GM19324 (cell line): ENCODE data around the gene FIGN.

Source experiments
- ATAC-seq: cut with Tn5 transposase; IDR thresholded peaks from one replicate; pipeline ENCODE4 v1.9.1; 2021; ENCODE audit warnings: mild to moderate bottlenecking, moderate library complexity; ENCODE audit not compliant: unreplicated experiment, low FRiP score

Gene FIGN, protein sequence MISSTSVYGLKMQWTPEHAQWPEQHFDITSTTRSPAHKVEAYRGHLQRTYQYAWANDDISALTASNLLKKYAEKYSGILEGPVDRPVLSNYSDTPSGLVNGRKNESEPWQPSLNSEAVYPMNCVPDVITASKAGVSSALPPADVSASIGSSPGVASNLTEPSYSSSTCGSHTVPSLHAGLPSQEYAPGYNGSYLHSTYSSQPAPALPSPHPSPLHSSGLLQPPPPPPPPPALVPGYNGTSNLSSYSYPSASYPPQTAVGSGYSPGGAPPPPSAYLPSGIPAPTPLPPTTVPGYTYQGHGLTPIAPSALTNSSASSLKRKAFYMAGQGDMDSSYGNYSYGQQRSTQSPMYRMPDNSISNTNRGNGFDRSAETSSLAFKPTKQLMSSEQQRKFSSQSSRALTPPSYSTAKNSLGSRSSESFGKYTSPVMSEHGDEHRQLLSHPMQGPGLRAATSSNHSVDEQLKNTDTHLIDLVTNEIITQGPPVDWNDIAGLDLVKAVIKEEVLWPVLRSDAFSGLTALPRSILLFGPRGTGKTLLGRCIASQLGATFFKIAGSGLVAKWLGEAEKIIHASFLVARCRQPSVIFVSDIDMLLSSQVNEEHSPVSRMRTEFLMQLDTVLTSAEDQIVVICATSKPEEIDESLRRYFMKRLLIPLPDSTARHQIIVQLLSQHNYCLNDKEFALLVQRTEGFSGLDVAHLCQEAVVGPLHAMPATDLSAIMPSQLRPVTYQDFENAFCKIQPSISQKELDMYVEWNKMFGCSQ

DNA sequence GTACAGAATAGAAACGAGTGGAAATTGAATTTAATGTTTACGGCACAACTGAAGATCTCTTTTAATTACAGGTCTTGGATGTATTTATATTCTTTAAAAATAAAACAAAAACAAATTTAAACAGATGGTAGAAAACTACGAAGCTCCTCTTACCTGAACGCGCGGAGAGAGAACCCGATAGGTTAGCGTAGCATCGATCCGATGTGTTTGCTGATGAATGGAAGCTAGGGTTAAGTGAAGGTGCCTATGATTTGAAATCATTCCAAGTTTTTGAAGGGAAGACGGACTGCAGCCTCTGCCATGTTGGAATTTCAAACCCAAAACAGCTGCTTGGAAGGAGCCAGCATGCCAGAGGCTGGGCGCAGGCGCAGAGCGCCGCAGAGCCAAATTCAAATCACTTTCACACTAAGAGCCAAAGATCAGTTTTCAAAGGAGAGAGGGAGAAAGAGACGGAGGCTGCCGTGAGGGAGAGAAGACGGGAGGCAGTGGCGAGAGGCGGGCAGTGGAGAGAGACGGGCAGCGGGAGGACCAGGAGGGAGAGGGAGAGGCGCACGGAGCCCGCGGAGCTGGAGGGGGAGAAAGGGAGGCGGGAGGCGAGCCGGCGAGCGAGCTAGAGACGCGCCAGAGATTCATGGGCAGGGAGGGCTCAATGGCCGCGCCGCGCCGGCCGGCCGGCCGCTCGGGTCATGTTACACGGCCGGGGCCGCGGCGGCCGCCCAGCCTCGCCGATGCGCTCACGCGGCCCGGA, at the start of gene FIGN:
FIGN (minus strand) TSS at position 324 of the 748 bp plus-strand sequence. CDS start 1,081 bp downstream, outside the sequence.
- ATAC-seq: no peak

DNA sequence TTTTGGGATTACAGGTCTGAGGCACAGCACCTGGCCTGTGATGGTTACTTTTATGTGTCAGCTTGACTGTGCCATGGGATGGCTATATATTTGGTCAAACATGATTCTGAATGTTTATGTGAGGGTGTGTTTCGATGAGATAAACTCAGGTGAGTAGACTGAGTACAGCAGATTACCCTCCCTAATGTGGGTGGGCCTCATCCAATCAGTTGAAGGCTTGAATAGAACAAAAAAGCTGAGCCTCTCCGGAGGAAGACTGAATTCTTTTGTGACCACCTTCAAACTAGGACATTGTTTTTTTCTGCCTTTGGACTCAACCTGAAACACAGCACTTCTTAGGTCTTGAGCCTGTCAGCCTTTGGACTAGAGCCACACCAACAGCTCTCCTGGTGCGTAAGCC, 49.4 kb upstream of the FIGN start:
- ATAC-seq: no peak

DNA sequence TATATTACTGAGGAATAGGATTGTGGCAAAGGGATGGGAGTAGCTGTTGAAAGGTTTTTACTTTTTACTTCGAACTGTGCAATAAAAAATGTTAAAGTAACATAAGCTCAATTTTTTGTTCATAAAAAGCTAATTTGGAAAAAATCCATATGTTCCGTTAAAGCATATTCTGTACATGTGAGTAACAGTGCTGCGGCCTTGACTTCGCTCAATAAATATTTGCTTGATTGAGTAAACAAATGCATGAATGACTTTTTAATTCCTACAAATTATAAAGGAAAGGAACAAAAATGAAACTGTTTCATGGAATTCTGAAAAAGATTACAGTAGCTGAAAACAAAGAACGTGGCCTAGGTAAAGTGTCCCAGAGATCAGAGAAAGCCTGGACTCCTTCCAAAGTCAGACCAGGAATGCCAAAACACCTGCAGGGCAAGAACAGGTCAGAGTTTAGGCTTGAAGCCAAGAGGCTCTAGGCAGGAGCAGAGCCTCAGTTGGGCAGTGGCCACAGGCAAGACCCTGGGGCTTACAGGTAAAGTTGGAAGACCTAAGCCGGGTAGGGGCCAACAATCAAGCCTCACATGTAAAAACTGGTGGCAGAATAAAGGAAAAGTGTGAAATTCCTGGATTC, 44.3 kb upstream of the FIGN start:
- no peak for ATAC-seq

DNA sequence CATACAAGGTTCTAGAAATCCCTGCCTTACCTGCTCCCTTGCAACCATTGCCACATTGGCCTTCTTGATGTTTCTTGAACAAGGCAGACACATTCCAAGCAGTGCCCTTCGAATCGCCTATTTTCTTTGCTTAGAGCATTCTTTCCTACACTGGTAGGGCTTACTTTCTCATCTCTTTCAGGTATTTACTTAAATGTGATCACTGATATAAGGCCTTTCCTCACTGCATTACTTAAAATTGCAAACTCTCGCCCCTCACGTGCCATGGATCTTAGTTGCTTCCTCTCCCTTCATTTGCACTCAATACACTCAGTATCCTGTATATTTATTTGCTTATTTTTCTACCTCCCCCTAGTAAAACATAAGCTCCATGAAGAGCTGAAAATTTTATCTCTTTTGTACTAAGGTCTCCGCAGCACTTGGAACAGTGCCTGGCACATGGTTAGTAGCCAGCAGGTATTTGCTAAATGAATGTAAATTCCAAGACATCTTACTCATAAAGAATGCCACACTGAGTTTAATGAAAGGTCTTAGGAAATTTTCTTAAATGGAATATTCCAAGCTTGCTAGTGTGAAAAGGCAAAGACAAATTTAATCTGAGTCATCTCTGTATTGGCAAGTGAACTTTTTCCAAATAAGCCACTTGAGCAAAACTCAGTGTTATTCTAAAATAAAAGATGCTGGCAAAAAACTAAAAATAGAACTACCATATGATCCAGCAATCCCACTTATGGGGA, 42.4 kb upstream of the FIGN start:
- ATAC-seq: no peak

DNA sequence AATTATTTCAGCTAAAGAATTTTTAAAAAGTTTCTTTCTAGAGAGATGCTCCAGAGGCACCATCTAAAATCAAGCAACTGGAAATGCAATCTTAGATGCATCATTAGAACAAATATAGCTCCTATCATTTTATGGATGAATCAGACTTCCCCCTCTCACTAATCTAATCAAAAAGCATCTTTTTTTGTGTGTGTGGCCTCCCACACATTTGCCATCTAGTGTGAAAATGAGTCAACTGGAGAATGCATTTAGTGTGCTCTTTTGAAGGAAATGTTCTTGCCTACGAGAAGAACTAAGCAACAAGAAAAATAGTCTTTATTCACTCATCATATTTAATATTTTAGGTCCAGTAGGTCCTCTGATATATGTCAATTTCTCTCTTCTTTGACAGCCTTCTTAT, 39.5 kb upstream of the FIGN start:
- no peak for ATAC-seq

DNA sequence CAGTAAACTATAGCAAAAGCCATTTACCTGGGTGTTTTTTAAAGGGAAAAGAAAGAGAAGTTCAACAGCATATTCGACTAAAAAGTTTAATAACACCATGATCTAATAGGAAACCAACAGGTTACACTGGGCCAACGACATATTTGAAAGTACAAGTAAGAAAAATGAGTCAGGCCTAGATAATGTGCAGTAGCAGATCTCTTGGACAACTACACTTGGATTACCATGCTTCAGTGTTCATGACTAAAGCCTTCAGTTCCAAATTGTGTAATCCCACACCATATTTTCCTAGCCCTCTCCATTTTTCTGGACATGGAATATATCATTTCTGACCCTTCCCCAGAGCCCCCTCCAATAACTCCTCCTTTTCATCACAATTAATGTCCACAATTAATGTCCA, 39.1 kb upstream of the FIGN start:
- ATAC-seq: no peak

DNA sequence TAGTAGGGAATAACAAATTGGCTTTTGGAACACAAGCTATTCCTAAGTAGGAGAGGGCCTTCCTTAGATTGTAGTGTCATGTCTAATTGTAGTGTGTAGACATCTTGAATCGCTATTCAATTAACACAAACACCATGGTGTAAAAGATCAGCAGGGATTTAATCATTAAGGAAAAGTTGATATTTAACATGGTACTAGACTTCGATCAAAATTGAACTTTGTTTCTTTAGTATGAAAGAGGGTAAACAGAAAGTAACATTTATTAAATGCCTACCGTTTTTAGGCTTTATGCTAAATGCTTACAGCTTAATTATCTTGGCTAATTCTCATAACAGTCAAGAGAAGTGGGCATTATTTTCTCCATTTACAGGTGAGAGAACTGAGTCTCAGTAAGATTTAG, 37.5 kb upstream of the FIGN start:
- no peak for ATAC-seq

DNA sequence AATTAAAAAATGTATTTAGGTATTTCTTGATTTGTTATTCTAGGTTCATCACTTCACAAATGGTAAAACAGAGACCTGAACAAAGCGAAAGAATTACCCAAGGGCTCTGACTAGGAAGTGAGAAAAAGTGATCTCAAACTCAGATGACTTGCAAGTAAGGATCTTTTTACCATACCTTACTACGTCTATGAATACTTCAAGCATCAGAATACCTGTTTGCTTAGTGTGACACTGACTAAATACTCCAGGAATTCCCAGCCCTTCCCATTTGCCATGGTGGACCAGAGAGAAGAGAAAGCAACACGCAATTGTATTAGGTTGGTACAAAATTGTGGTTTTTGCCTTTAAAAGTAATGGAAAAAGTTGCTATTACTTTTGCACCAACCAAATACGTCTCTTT, 35.8 kb upstream of the FIGN start:
- ATAC-seq: no peak

DNA sequence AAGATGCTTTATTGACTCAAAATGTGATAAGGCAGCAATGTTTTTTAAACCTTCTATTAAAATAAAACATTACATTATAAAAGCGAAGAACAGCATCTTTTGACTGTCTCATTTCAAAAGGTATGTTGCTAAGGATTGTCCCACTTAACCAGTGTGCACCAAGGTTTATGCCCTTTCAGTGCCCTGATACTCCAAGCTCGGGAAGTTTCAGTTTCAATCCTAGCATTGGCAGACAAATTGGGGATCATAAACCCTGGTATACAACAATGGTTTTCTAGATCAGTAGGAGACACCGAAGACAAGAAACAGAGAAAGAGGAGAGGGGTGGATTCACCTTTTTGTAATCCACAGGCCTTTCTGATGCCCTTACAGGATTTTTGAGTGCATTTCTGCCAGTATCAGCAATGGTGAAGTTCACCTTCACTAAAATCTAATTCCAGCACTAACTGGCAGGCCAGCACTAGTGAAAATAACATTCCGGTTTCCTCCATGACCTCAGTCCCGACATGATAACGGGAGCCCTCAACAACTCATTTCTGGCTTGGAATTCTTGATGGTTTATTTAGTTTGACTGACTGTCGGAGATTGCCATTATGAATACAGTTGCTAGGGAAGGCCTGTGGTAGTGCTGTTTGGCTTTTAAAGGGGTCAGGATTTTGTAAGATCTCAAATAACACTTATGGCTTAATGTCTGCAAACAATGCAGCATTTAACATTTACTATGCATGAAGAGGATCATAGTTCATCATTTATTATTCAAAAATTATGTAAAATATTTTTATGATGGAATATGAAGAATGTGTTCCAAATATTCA, 33.3 kb upstream of the FIGN start:
- ATAC-seq: no peak

DNA sequence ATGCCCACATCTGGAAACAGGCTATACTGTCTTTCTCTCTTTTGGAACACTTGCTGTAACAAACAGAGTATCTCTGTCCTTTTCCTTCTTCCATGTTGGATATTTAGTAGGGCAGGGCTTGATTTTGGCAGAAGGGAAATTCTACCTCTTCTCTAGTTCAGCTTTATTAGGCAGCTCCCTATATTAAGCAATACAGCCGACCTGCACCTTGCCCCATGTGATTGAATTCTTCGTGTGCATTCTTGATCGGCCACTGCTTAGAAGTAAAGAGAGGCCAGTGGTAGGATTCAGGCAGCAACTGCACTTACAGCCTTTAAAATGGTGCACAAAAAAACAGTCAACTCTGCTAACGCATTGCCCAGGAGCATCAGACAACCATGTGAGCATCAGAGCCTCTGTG, 31.3 kb upstream of the FIGN start:
- ATAC-seq: no peak

DNA sequence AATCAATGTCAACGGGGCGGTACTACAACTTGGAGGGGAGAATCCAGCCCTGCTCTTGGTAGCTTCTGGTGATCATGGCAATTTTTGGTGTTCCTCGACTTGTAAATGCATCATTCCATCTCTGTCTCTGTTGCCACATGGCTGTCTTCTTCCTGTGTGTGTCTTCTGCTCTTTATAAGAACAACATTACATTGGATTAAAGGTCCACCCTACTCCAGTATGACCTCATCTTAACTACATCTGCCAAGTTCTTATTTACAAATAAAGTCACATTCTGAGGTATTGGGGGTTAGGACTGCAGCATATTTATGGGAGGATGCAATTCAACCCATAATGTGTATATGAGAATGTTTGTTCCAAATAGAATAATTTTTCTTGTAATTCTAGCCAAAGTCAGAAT, 28.8 kb upstream of the FIGN start:
- ATAC-seq: no peak

DNA sequence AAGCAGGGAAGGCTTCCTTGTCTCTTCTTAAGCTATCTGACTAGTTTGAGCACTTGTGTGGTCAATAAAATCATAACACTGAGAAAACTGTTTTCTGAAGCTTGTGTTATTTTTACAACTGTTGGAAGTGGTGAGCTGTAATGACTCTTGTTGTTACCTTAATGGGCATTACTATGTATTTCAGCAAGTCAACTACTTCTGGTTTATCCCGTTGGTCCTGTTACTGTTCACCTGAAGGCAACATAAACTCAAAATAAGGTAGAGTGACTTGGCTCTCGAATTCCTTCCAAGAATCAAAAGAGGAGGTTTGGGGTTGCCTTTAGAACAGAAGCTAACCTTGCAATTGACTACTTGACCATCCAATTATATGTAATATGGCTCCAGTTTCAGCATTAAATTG, 23.2 kb upstream of the FIGN start:
- ATAC-seq: no peak

DNA sequence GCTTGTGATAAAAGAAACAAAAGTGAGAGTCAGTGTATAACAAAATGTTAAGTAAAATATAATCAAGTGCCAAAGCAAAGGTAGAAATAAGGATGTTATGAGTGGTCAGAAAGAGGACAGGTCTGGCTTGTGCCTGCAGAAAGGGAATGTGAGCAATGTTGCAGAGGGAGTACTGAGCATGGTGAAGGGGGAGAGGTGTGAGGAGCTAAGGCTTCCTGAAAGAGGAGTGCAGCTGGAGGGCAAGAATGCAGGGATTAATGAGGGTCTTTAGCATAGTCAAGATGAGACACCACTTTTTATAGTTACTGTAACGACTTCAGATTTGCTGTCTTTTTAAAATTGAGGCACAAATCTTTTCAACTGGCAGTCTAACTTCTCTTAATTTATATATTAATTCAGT, 22.0 kb upstream of the FIGN start:
- no peak for ATAC-seq

DNA sequence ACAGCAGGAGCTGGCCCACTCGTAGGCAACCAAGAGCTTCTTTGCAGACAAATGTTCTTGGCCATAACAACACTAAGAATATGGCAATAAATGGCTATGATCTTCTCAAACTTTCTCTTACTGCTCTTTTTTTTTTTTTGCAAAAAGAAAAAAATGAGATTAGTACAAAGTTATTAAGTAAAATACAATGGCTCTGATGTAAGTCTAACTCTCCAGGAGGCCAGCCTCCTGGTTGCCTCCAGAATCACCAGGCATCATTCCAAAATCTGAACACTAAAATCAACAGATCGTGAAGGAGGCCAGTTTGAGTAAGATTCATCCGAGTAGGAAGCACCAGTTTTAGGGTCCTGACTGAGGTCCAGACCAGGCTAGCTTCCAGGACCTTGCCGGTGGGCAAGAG, 20.8 kb upstream of the FIGN start:
- ATAC-seq: no peak

DNA sequence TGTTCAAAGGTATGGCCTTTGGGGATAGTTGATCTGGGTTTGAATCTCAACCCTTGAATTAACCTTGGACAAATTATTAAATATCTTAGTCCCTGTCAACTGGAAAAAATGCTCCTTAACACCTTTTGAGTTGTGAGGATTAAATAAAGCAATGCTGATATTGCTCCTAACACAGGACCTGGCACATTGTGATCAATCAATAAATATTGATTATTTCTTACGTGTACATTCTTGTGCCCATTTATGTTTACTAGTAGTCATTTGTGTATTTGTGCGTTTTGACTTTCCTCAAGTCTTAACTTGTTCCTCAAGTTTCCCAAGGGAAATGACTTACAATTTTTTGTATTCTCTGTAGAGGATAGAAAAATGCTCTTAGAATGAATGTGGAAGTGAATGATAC, 19.6 kb upstream of the FIGN start:
- ATAC-seq: no peak

DNA sequence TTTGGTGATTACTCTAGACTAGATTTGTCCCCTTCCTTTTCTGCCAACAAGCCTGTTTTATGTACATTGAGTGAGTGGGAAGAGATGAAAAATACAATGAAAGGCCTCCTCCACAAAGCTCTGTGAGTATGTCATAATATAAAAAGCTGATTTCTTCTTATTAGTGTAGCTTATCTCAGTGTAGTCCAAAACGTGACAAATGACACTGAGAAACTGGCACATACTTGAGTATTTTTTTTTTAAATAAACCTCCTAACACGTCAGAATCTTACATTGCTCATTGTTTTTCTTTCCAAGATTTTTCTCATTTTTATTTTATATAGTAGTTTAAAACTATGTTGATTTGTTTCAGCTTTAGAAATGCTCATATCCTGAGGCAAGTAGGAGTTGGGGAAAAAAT, 17.9 kb upstream of the FIGN start:
- ATAC-seq: no peak

DNA sequence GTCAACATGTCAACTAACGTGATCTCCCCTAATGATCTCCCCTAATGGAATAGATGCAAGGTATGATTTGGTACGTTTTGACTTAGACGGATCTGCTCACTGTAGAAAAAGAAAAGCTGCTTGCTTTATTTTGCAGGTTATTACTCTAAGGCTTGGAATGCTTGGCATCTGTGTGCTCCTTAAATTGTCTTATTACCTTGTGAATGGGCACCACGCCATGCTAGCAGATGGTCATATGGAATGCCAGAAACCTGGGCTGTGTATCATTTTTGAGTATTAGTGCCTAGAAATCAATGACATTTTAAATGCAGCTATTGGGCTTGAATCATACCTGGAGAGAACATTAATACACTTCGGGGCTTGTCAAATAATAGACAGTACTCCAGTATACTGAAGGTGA, 16.5 kb upstream of the FIGN start:
- no peak for ATAC-seq

DNA sequence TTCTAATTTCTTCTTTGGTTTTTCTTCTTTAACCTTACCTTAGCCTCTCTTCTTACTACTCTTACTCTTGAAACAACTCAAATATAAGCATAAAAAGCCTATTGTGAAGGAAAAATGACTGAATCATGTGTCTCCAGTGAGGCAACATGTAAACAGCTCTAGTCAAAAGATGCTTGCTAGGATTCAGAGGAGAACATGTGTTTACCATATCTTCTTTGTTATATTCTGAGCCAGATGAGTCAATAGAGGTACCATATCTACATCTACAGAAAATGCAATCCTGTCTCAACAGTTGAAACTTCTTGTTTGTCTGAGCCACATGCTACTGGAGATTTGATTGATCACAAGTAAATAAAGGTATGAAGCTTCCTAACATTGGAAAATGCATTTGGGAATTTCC, 15.9 kb upstream of the FIGN start:
- ATAC-seq: no peak

DNA sequence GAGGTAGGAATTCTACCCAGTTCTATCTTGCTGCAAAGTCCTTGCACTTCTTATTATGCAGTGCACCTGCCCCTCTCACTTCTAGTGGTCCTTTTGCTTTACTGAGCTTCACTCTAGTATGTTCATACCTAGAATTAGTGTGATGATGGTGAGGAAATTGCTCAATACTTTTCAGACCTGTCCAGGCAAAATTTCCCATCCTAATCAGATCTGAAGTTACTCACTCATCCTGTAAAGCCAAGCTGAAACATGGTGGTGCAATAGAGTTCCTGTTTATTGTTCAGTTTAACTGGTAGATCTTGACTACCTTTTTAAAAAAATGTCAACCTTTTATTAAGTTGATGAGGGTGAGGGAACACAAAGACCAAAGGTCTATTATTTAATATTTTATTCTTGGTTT, 12.6 kb upstream of the FIGN start:
- ATAC-seq: no peak
